ENCODE measurements around the gene CAPN9. TPM values are rescaled to one million over a fixed set of nuclear protein-coding genes. Genes with fewer than 3 reads are reported as not detected.
"Not testable (repeated sequence)": the region's sequence is repeated elsewhere in the genome, so short reads cannot be mapped to it uniquely, and the experiment has no call there.

Gene CAPN9
- total and polyA plus RNA-seq, 2 donors: 0.49 to 2.7 TPM

DNA sequence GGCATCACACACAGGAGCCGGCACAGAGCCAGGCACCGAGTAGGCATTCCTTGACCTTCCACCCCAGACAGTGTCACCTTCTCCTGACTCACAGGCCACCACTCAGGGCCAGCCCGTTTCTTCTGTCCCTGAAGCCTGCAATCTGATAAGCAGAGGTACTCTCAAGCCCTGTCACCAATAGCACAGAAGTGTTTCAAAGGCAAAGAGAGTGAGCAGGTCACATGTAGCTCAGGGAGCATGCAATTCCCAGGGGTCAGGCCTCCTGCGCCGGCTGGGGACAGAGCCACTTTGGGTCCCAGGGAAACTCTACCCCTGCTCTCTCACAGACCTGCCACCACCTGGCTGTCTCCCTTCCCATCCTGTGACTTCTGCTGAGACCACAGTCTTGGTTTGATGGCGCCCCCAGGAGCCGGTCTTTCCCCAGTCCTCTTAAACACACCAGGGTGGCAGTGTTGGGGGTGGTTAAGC, 13.2 kb downstream of the CAPN9 start:
- Histone ChIP-seq H3K27ac (ENCODE audit: low read depth) (no peak overlapping the region), H3K36me3 (ENCODE audit: insufficient read depth) (no peaks in the 10 kb centered on the region), H3K4me1 (ENCODE audit: insufficient read depth) (no peaks in the 10 kb centered on the region), H3K4me3 (ENCODE audit: low read depth, low read length) (no peak overlapping the region)
- no peak for DNase-seq (ENCODE audit: extremely low spot score)
- 77% methylated on average over 7 of the region's 7 CpGs for WGBS

DNA sequence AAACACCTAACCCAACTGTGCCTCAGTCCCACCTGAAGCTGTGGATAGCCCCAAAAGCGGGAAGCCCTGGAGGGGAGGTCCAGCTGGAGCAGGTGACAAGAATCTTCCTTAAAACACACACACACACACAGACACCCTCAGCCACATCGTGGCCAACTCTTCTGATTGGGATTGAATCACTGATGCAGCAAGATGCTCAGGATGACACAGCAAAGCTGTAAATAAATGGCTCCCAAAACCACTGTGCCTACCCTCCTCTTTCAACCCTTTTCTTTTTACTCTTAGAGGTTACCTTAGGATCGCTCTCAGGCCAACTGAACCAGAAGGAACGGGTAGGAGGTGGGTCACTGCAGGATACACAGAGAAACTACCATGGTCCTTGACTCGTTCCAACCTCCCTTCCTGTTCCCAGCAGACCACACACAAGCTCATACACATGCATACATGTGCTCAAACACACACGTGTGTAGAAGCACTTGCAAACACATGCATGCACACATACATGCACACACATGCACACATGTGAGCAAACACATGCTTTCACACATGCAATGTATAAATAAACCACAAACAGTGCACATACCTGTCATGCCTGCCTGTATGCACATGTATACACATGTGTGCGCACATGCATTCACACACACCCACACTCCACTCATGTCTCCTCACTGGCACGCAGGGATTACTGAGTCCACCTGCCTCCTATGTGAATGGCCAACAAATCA, 14.4 kb downstream of the CAPN9 start:
- Histone ChIP-seq H3K36me3 (ENCODE audit: insufficient read depth) (no peaks in the 10 kb centered on the region), H3K4me3 (ENCODE audit: low read depth, low read length) (no peak overlapping the region), H3K27ac (ENCODE audit: low read depth) (no peak overlapping the region), H3K4me1 (ENCODE audit: insufficient read depth) (no peaks in the 10 kb centered on the region)
- WGBS: 87% methylated on average over 8 of the region's 8 CpGs
- DNase-seq (ENCODE audit: extremely low spot score): no peak

DNA sequence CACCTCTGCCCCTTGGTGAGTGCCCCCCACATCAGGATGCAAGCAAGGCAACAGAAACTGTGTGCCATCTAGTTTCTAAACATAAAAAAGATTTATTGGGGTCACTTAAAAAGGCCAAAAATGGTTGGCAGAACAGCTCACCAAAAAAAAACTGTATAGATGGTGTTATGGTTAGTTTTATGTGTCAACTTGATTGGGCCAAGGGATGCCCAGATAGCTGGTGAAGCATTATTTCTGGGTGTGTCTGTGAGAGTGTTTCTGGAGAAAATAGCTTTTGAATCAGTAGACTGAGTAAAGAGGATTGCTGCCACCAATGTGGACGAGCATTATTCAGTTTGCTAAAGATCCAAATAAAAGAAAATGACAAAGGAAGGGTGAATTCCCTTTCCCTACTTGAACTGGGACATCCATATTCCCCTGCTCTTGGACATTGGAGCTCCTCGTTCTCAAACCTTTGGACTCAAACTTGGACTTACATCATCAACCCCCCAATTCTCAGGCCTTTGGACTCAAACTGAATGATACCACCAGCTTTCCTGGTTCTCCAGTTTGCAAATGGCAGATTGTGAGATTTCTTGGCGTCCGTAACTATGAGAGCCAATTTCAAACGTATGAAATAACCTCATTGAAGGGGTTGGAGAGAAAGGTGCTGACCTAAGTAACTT, 16.9 kb downstream of the CAPN9 start:
- Histone ChIP-seq H3K4me1 (ENCODE audit: insufficient read depth) (no peaks in the 10 kb centered on the region), H3K36me3 (ENCODE audit: insufficient read depth) (no peaks in the 10 kb centered on the region), H3K4me3 (ENCODE audit: low read depth, low read length) (no peak overlapping the region), H3K27ac (ENCODE audit: low read depth) (no peak overlapping the region)
- WGBS: 93% methylated on average over 5 of the region's 5 CpGs
- DNase-seq (ENCODE audit: extremely low spot score): no peak

DNA sequence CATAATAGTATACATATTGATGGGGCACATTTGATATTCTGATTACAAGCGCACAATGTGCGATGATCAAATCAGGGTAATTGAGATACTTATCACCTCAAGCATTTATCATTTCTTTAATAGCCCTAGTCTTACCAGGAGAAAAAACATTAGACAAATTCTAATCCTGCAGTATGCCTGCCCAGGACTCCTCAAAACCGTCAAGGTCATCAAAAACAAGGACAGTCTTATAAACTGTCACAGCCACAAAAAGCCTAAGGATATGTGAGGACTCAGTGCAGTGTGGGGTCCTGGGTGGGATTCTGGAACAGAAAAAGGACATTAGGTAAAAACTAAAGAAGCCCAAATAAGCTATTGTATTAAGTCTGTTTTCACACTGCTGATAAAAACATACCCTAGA, 19.1 kb downstream of the CAPN9 start:
- H3K36me3 ChIP-seq (ENCODE audit: insufficient read depth): no peaks in the 10 kb centered on the region
- H3K4me1 ChIP-seq (ENCODE audit: insufficient read depth): no peaks in the 10 kb centered on the region
- H3K4me3 ChIP-seq (ENCODE audit: low read depth, low read length): no peak overlapping the region
- 92% methylated on average over 3 of the region's 3 CpGs for WGBS
- H3K27ac ChIP-seq (ENCODE audit: low read depth): no peak overlapping the region
- no peak for DNase-seq (ENCODE audit: extremely low spot score)

DNA sequence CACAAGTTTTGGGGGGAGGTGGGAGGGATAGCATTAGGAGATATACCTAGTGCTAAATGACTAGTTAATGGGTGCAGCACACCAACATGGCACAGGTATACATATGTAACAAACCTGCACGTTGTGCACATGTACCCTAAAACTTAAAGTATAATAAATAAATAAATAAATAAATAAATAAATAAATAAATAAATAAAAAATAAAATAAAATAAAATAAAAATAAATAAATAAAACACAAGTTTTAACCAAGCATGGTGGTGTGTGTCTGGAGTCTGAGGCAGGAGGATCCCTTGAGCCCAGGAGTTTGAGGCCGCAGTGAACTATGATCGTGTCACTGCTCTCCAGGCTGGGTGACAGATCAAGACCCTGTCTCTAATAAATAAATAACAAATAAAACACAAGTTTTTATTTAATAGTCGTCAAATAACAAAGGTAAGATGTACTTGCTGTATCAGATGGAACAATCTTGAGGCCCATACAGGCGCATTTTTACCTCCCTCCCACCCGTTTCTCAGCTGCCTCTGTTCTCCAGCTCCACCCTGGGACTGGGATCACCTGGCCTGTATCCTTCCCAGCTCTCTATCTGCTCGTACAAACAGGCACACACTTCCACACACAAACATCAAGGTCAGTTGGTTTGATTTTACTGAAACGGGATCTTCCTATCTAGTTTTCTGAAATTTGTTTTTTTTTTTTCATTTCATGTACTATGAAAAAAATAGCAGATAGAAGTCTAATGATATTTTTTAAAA, 20.8 kb downstream of the CAPN9 start:
- not testable (repeated sequence) for DNase-seq (ENCODE audit: extremely low spot score); H3K27ac ChIP-seq (ENCODE audit: low read depth); H3K4me3 ChIP-seq (ENCODE audit: low read depth, low read length); H3K4me1 ChIP-seq (ENCODE audit: insufficient read depth); H3K36me3 ChIP-seq (ENCODE audit: insufficient read depth)
- 86% methylated on average over 8 of the region's 8 CpGs for WGBS

DNA sequence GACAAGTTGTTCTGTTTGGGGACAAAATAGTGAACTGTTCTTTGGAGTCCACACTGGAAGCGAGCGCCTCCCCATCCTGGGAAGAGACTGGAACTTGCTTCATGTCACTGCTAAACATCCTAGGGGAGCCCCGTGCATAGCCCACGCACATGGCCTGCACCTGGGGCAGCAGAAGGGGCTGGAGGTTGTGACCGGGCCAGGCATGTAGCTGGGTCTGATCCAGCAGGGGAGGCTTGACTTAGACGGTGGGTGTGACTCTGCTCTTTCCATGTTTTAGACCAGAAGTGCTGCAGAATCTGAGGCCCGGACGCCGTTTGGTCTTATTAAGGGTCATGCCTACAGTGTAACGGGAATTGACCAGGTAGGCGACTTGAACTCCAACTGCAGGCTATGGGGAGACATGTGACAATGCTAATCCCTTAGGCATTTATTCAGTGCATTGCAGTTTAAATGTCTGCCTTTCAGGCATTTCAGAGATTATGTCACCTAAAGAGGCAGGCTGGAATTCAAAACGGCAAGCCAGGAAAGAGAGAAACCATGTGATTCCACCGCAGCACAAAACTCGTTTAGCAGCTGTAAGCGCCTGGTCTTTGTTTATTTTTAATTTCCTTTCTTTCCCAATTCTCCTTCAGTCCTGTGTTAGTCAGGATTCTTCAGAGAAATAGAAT, 21.8 kb downstream of the CAPN9 start:
- no peaks in the 10 kb centered on the region for H3K36me3 ChIP-seq (ENCODE audit: insufficient read depth)
- DNase-seq (ENCODE audit: extremely low spot score): no peak
- H3K27ac ChIP-seq (ENCODE audit: low read depth): no peak overlapping the region
- WGBS: 44% methylated on average over 15 of the region's 15 CpGs
- H3K4me1 ChIP-seq (ENCODE audit: insufficient read depth): no peaks in the 10 kb centered on the region
- H3K4me3 ChIP-seq (ENCODE audit: low read depth, low read length): no peak overlapping the region

DNA sequence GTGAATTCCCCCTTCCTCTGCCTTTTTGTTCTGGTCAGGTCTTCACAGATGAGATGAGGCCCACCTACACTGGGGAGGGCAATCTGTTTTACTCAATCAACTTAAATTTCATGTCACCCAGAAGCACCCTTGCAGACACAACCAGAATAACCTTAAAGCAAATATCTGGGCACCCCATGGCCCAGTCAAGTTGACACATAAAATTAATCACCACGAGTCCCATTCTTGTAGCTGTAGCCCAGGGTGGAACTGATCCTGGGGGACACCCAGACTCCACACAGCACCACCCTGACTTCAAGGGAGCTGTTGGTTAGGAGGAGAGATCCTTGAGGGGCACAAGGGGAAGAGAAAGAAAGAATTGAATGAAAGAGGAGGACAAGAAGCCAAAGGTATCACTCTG, 23.1 kb downstream of the CAPN9 start:
- H3K27ac ChIP-seq (ENCODE audit: low read depth): no peak overlapping the region
- WGBS: 96% methylated on average over 1 of the region's 1 CpG
- no peak overlapping the region for H3K4me3 ChIP-seq (ENCODE audit: low read depth, low read length)
- no peaks in the 10 kb centered on the region for H3K36me3 ChIP-seq (ENCODE audit: insufficient read depth)
- no peak for DNase-seq (ENCODE audit: extremely low spot score)
- no peaks in the 10 kb centered on the region for H3K4me1 ChIP-seq (ENCODE audit: insufficient read depth)

DNA sequence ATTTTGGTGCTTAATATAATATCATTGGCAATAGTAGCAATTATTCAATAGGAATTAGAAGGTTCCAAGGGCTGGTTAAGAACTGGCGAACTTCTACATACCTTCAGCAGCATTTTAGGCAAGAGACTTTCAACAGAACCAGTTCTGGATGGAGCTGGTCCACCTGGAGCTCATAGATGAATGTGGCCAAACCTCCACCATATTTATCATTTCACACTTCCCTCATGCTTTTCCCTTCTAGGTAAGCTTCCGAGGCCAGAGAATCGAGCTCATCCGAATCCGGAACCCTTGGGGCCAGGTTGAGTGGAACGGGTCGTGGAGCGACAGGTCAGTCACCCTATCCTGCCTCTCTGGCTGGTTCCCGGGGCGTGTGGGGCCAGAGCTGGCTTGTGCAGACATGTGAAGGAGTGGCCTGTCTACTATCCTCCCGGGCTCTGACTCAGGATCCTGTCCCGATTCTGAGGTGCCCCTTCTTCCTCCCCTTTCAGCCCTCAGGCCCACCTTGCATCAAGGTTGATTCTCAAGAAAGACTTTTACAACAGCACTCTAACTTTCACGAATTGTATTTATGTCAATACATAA, 24.7 kb downstream of the CAPN9 start:
- 82% methylated on average over 13 of the region's 13 CpGs for WGBS
- H3K4me3 ChIP-seq (ENCODE audit: low read depth, low read length): no peak overlapping the region
- H3K4me1 ChIP-seq (ENCODE audit: insufficient read depth): no peaks in the 10 kb centered on the region
- DNase-seq (ENCODE audit: extremely low spot score): no peak
- H3K36me3 ChIP-seq (ENCODE audit: insufficient read depth): no peaks in the 10 kb centered on the region
- no peak overlapping the region for H3K27ac ChIP-seq (ENCODE audit: low read depth)

DNA sequence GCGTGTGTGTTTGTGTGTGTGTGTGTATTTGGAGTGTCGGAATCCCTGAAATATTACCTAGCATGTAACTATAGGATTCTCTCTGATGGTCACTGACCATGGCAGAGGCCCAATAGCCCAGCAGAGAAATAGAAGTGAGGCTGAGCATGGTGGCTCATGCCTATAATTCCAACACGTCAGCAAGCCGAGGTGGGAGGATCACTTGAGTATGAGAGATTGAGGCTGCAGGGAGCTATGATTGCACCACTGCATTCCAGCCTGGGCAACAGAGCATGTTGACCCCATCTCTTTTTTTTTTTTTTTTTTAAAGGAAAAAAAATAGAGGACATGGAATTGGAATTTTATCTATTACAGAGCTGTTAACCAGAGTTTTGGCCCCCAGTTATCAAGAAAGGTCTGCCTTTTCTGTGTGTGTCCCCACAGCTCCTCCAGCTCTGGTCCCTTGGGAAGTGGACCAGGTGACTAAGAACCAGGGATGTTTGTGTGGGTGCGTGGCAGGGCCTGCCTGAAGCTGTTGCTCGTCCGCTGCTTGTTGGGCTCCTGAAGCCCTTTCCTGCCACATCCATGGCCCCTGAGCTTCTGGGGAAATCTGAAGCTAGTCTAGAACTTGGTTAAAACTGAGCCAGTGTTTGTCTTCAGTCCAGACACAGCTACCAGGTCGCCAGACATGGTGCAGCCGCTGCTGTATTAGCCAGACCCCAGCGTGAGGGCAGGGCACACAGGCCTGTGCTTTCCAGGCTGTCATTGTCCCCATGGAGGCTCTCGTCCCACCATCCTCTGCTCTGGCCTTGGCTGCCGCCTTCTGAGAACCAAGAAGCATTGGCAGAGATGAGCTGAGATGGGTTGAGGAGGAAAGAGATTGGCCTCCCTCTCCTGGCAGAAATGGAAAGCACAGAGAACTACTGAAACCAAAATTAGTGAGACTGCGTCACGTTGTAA, 25.5 kb downstream of the CAPN9 start:
- H3K27ac ChIP-seq (ENCODE audit: low read depth): no peak overlapping the region
- 50% methylated on average over 14 of the region's 14 CpGs for WGBS
- no peak overlapping the region for H3K4me3 ChIP-seq (ENCODE audit: low read depth, low read length)
- DNase-seq (ENCODE audit: extremely low spot score): no peak
- no peaks in the 10 kb centered on the region for H3K4me1 ChIP-seq (ENCODE audit: insufficient read depth)
- H3K36me3 ChIP-seq (ENCODE audit: insufficient read depth): no peaks in the 10 kb centered on the region

DNA sequence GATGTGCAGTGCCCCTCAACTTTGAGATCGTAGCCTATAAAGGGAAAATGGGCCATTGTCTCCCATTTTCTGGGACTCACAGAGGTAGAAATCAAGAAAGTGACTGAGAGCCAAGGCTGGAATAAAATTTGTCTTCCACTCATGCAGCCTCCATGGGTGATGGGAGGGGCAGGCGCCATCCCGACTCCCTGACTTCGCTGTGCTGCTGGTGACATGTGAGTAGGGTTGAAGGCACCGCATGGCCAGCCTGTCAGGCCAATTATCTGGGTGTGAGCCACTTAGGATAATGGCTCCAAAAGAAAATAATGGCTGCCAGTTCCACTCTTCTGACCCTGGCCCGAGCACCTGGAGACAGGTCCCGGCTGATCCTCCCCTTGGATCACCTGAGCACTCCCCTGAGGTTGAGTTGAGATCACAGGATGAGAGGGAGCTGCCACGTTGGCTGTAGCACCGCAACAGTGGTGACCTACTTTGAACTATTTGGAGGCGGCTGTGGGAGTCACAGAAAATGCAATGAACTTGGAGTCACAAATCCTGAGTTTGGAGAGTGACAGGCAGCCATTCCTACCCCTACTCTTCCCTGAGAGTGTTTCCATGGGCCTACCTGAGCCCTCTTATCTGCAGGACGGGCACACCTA, 26.3 kb downstream of the CAPN9 start:
- no peak overlapping the region for H3K27ac ChIP-seq (ENCODE audit: low read depth)
- no peak for DNase-seq (ENCODE audit: extremely low spot score)
- H3K4me3 ChIP-seq (ENCODE audit: low read depth, low read length): no peak overlapping the region
- WGBS: 69% methylated on average over 11 of the region's 11 CpGs
- no peaks in the 10 kb centered on the region for H3K36me3 ChIP-seq (ENCODE audit: insufficient read depth)
- no peaks in the 10 kb centered on the region for H3K4me1 ChIP-seq (ENCODE audit: insufficient read depth)

DNA sequence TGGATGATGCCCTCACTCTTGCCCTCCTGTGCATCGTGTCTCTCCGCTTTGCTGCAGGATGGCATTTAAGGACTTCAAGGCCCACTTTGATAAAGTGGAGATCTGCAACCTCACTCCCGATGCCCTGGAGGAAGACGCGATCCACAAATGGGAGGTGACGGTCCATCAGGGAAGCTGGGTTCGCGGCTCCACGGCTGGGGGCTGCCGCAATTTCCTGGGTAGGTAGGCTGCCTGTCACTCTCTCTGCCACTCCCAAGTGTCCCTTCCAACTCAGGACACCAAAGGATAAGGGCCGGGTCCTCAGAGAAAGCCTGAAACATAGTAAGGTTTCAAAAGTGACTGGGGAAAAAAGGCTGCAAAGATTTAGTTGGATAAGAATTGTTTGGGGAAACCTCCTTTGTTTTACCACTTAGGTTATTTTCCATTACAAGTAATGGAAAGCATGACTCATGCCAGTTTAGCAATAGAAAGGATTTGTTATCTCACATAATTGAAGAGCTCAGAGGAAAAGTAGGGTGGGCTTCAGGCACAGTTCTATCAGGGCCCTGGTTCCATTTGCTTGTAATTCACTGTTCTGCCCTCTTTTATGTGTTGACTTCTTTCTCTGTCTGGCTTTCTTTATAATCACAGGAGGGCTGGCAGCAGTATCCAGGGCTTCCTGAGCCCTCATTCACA, 31.9 kb downstream of the CAPN9 start:
- Histone ChIP-seq H3K4me1 (ENCODE audit: insufficient read depth) (no peaks in the 10 kb centered on the region), H3K27ac (ENCODE audit: low read depth) (no peak overlapping the region), H3K36me3 (ENCODE audit: insufficient read depth) (no peaks in the 10 kb centered on the region), H3K4me3 (ENCODE audit: low read depth, low read length) (no peak overlapping the region)
- 87% methylated on average over 11 of the region's 11 CpGs for WGBS
- no peak for DNase-seq (ENCODE audit: extremely low spot score)

DNA sequence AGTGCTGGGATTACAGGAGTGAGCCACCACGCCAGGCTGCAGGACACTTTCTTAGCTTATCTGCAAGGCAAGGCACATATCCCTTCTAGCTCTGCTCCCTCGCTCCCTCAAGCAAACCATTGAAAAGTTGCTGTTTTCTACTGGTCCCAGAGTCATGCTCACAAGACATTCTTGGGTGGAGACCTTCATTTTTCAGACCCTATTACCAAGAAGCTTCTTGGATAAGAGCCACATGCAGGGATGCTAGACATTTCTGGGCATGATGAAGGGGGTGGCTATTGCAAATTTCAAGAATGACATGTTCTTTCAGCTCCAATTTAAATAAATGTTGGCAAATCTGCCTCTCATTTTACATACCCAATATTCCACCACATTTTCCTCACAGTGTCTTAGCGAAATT, 33.9 kb downstream of the CAPN9 start:
- no peak for DNase-seq (ENCODE audit: extremely low spot score)
- Histone ChIP-seq H3K4me3 (ENCODE audit: low read depth, low read length) (no peak overlapping the region), H3K4me1 (ENCODE audit: insufficient read depth) (no peaks in the 10 kb centered on the region), H3K36me3 (ENCODE audit: insufficient read depth) (no peaks in the 10 kb centered on the region), H3K27ac (ENCODE audit: low read depth) (no peak overlapping the region)
- 86% methylated on average over 3 of the region's 3 CpGs for WGBS
